ENCODE results near the gene ELAVL2. TPM values are rescaled to one million over a fixed set of nuclear protein-coding genes. Genes with fewer than 3 reads are reported as not detected.

ELAVL2 gene
- total RNA-seq, 3 donors from 2014 or later: 0.59 to 1.1 (median 0.66) TPM

- no peak for TF ChIP-seq POLR2AphosphoS5 (IDR thresholded peaks at IDR 0.05)
- no peak for TF ChIP-seq POLR2A (IDR thresholded peaks at IDR 0.05)
- H3K27me3 ChIP-seq: peaks cover 0 to 64% of the 10 kb centered on the region in 2 donors
- no peak for DNase-seq (ENCODE audit: low spot score in 2 of 2)
Observed at GRCh38 chr9:23830929-23831730, 5.1 kb upstream of the ELAVL2 start.

DNA sequence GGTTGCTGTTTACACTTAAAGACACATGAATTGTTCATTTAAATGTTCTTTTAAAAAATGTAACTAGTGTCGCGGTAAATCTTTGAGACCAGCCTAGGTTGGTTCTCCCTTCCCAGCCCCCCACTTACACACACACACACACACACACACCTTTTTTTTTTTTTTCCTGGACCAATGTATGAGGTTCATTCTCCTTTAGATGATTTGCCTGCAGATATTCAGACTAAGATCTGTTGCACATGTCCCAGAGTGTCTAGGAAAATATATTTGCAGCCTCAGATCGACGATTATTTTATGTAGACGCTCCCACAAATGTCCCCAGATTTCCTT is 4.4 kb upstream of the ELAVL2 start:
- Histone ChIP-seq H3K27ac (no peak overlapping the region), H3K9me3 (no peaks in the 10 kb centered on the region), H3K27me3 (peaks cover 0 to 66% of the 10 kb centered on the region in 2 donors), H3K4me1 (no peaks in the 10 kb centered on the region), H3K4me3 (no peak overlapping the region), H3K36me3 (no peaks in the 10 kb centered on the region)
- no peak for DNase-seq (ENCODE audit: low spot score in 2 of 2)
- TF ChIP-seq POLR2AphosphoS5 (IDR thresholded peaks at IDR 0.05) (no peak), CTCF (IDR thresholded peaks at IDR 0.05) (no peak), POLR2A (IDR thresholded peaks at IDR 0.05) (no peak)
- intact Hi-C loops (cut with DNase I; ENCODE audit: low total_unique reads): no loop called here

More at GRCh38 chr9:23830929-23831730, 5.1 kb upstream of the ELAVL2 start:
- Histone ChIP-seq H3K36me3 (no peaks in the 10 kb centered on the region), H3K27ac (no peak overlapping the region), H3K9me3 (no peaks in the 10 kb centered on the region), H3K4me3 (no peak overlapping the region), H3K4me1 (no peaks in the 10 kb centered on the region)
- intact Hi-C loops (cut with DNase I; ENCODE audit: low total_unique reads): no loop called here

DNA sequence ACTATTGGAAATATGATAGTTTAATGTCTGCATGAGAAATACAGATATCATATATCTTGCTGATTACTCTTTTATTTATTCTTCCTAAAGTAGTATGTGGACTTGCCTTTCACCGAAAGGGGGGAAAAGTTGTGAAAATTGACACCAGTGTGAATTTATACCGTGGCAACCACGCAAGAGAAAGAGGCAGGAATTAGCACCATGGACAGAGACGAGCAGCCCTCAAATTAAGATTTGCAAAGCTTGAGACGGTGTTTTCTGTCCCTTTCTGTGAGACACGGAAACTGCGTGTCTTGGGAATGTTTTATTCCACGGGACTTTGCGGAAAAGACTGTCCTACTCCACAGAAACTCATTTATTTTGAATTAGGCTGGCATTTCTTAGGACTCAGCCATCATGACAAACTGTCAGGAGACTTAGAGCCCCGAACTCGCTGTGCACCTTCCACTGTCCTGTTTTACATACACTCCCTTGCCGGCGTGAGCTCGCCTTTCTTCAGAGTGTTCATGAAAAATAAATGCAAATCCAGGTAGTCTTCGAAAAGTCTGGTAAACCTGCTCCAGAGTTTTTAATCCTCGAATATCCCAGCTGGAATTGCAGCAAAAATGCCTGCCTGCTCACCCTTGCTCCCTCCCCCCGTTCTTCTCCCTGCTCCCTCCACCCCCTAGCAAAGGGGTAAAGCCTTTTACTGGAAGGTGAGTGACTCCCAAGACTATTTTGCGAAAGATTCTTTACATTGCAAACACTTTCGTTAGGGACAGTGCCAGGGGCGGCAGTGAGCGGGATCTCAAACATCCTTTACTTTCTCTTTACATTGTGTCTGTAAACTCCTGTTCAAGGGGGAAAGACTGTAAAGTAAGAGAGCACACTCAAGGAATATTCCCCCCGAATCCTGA is 3.8 kb upstream of the ELAVL2 start:
- no peak for DNase-seq (ENCODE audit: low spot score in 2 of 2)
- Histone ChIP-seq H3K36me3 (no peaks in the 10 kb centered on the region), H3K4me3 (no peak overlapping the region), H3K9me3 (no peaks in the 10 kb centered on the region), H3K27me3 (peaks cover 0 to 72% of the 10 kb centered on the region in 2 donors), H3K27ac (no peak overlapping the region), H3K4me1 (no peaks in the 10 kb centered on the region)
- intact Hi-C loops (cut with DNase I; ENCODE audit: low total_unique reads): no loop called here
- TF ChIP-seq POLR2A (IDR thresholded peaks at IDR 0.05): no peak
- TF ChIP-seq CTCF (IDR thresholded peaks at IDR 0.05): no peak
- no peak for TF ChIP-seq POLR2AphosphoS5 (IDR thresholded peaks at IDR 0.05)

DNA sequence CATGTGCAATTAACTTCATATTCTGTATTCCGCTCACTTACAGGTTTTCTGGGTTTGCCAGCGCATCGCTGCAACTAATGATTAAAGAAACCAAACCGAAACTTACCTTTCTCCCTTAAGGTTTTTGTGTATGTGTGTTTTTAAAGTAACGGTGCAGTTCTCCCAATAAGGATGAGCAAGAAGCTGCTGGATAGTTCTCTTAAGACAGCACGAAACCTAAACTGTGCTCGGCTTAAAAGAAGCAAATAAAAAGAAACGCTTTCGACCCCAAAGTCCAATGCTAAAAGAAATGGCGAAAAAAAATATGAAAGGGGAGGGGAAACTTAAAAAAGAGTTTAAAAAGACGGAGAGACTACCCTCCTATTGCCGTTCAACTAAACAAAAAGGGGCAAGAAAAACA is 340 bp downstream of the ELAVL2 start:
- TF ChIP-seq POLR2AphosphoS5 (IDR thresholded peaks at IDR 0.05) (no peak), CTCF (IDR thresholded peaks at IDR 0.05) (no peak), POLR2A (IDR thresholded peaks at IDR 0.05) (no peak)

GRCh38 chr9:23824830-23825591 is 1.0 kb downstream of the ELAVL2 start:
- H3K27me3 ChIP-seq: peaks cover 6 to 84% of the 10 kb centered on the region in 2 donors
- H3K4me3 ChIP-seq: peak overlapping the region; percentile 40 to 67 (median 49)
- no peak overlapping the region for H3K27ac ChIP-seq
- intact Hi-C loops (cut with DNase I; ENCODE audit: low total_unique reads): no loop called here
- H3K9me3 ChIP-seq: no peaks in the 10 kb centered on the region
- no peaks in the 10 kb centered on the region for H3K36me3 ChIP-seq
- TF ChIP-seq CTCF (IDR thresholded peaks at IDR 0.05): no peak
- no peak for TF ChIP-seq POLR2A (IDR thresholded peaks at IDR 0.05)
- TF ChIP-seq POLR2AphosphoS5 (IDR thresholded peaks at IDR 0.05): no peak
- peaks cover 0 to 4% of the 10 kb centered on the region in 2 donors for H3K4me1 ChIP-seq
- DNase-seq (ENCODE audit: low spot score in 2 of 2): no peak

More for the DNA sequence above, 340 bp downstream of the ELAVL2 start:
- Histone ChIP-seq H3K36me3 (no peaks in the 10 kb centered on the region), H3K4me3 (peak overlapping the region; percentile 40 to 67 (median 49)), H3K27me3 (peaks cover 6 to 86% of the 10 kb centered on the region in 2 donors), H3K9me3 (no peaks in the 10 kb centered on the region), H3K4me1 (peaks cover 0 to 3% of the 10 kb centered on the region in 2 donors), H3K27ac (no peak overlapping the region)
- DNase-seq (ENCODE audit: low spot score in 2 of 2): no peak
- intact Hi-C loops (cut with DNase I; ENCODE audit: low total_unique reads): no loop called here
